Fibroblast of the aortic adventitia (primary cell): Measurements from ENCODE around the gene DPAGT1. TPM values are rescaled to one million over a fixed set of nuclear protein-coding genes. Genes with fewer than 3 reads are reported as not detected.

Source experiments
- DNase-seq: peaks from one replicate; pipeline ENCODE4 v3.0.0-alpha.2; 2010; ENCODE audit warnings: low read depth
- H3K4me3 ChIP-seq: 2 replicates; pipeline ENCODE4 v1.5.1; 2011; ENCODE audit warnings: low read depth, mild to moderate bottlenecking, control low read depth, low read length, moderate library complexity
- total RNA-seq: library from RNA; depleted of rRNA; stranded (reverse); fragments of >200 nt; gene quantifications from 2 replicates; pipeline ENCODE4 v1.2.3, GENCODE V29; 2012; ENCODE audit warnings: low replicate concordance
- TF ChIP-seq, protein P1 (sequence below): IDR thresholded peaks from 2 replicates; pipeline ENCODE4 v1.5.1; 2011; ENCODE audit warnings: mild to moderate bottlenecking, low read length, control low read depth, inconsistent platforms; ENCODE audit not compliant: insufficient read depth

Gene DPAGT1
- total RNA-seq, 1 donor, result 30.5 TPM

- TF ChIP-seq, protein P1, sequence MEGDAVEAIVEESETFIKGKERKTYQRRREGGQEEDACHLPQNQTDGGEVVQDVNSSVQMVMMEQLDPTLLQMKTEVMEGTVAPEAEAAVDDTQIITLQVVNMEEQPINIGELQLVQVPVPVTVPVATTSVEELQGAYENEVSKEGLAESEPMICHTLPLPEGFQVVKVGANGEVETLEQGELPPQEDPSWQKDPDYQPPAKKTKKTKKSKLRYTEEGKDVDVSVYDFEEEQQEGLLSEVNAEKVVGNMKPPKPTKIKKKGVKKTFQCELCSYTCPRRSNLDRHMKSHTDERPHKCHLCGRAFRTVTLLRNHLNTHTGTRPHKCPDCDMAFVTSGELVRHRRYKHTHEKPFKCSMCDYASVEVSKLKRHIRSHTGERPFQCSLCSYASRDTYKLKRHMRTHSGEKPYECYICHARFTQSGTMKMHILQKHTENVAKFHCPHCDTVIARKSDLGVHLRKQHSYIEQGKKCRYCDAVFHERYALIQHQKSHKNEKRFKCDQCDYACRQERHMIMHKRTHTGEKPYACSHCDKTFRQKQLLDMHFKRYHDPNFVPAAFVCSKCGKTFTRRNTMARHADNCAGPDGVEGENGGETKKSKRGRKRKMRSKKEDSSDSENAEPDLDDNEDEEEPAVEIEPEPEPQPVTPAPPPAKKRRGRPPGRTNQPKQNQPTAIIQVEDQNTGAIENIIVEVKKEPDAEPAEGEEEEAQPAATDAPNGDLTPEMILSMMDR, result no peak
- DNase-seq, result no peak
Observed at GRCh38 chr11:119056421-119056999, 45.1 kb downstream of the DPAGT1 start.

GRCh38 chr11:119055901-119056300 lies 45.8 kb downstream of the DPAGT1 start:
- TF ChIP-seq, protein P1, result peak; percentile 14
- DNase-seq, result peak; percentile 35
- peak overlapping the region; percentile 85 for H3K4me3 ChIP-seq

More at GRCh38 chr11:119056421-119056999, 45.1 kb downstream of the DPAGT1 start:
- peak overlapping the region; percentile 85 for H3K4me3 ChIP-seq

DNA sequence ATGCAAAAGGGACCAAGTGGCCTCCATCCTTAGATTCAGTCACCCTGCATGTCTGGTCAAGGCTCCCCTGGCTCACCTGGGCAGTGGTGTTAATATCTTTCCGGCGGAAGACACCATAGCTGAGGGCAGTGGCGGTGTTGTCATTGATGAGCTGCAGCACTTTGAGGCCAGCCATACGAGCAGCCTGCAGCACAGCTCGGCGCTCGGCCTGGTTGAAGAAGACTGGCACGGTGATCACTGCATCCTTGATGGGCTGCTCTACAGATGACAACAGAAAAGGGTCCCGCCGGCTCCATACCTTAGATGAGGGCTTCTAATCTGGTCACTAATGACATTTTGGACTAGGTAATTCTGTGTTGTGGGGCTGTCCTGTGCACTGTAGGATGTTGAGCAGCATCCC lies 47.2 kb downstream of the DPAGT1 start:
- DNase-seq, result no peak
- no peak overlapping the region for H3K4me3 ChIP-seq
- TF ChIP-seq, protein P1, result no peak

GRCh38 chr11:119052163-119052814 lies 49.4 kb downstream of the DPAGT1 start:
- no peak overlapping the region for H3K4me3 ChIP-seq
- TF ChIP-seq, protein P1, result no peak
- no peak for DNase-seq

DNA sequence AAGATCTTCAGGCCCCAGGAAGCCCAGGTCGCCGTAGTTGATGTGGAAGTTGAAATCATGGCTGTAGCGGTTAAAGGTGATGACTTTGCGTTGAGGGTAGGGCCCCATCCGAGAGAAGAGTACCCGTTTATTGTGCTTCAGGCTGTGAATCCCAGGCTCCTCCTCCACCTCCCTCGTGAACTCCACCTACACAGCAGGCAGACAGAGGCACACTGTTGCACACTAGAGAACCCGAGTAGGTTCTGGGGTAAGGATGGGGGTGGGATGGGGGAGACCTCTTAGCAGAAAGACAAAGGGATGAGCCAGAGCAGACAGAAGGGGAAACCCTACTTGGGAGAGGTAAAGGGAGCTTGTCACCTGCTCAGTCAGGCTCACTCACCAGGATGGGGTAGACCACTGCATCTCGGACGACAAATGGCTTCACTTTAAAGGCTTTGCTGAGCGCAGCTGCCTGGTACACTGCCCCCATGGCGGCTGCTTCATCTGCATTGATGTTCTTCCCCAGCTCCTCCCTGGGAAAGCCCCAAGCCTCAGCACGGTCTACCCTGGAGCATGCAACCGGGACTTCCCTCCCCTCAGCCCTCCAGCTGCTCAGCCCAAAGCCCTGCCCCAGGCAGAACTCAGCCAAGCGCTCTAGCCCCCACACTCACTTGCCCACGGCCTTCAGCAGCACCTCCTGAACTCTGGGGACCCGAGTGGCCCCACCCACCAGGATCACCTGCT lies 50.1 kb downstream of the DPAGT1 start:
- H3K4me3 ChIP-seq, result no peak overlapping the region
- TF ChIP-seq, protein P1, result no peak
- DNase-seq, result no peak

DNA sequence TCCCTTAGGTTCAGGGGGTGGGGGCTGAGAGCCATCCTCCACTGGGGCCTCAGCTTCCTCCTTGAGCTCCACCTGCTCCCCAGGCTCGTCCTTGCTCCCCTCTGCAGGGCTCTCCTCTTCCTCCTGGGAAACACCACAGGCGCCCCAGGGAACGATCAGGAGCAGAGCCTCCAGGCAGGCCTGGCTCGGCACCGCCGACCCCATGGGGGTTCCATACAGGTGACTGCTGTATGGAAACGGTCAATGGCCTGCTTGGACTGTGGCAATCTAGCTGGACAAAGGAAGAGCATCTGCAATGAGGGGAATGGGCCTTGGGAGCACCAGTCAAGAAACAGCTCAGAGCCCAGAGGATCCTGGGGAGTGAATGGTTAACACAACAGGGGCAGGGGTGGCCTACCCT lies 52.6 kb downstream of the DPAGT1 start:
- TF ChIP-seq, protein P1, result no peak
- H3K4me3 ChIP-seq, result no peak overlapping the region
- no peak for DNase-seq
